Astrocyte (in vitro differentiated cells and primary cell): ENCODE results near the gene APMAP.

Experiments
- EZH2 ChIP-seq: IDR thresholded peaks from 2 replicates; pipeline ENCODE4 v1.6.1; 2012; ENCODE audit warnings: mild to moderate bottlenecking, low read length, inconsistent platforms; ENCODE audit not compliant: insufficient read depth
- TF ChIP-seq, protein P1 (sequence below): IDR thresholded peaks from 2 replicates; pipeline ENCODE4 v1.5.1; 2011; ENCODE audit warnings: low read depth, mild to moderate bottlenecking, inconsistent platforms, low read length, moderate library complexity; ENCODE audit not compliant: insufficient read depth

DNA sequence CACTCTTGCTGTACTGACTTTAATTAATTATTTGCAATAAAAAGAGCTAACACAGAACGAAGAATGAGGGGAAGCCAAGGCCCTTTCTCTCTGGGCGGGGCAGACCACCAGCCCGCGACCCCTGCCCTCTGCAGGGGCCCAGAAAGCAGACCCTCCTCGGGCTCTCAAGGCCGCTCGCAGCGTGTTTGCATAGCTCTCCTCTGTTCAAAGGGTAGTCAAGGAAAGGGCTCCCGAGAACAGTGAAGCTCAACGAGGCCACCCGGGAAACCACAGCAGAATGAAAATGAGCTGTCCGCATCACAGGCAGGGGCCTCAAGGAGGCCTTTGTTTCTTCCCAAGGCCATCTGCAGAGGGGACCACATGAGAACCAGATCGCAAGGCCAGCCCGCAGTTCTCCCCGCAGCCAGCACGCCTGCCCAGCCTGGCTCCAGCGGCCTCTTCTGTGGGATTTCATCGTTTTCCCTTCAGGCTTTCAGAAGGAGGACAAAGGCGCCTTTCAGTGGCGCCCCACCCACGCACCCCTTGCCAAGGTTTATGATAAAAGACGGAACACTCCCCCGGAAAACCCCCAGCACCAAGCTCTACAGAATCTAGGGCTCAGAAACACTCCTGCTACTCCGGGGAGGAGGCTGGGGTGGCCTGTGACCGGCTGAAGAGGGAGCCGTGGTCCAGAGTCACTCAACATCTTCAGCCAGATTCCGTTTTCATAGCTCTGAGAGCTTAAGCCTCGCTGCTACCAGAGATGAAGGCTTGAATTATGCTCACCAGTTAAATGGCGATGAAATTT is 40.1 kb upstream of the APMAP start:
- TF ChIP-seq EZH2 = no peak
- TF ChIP-seq, protein P1, sequence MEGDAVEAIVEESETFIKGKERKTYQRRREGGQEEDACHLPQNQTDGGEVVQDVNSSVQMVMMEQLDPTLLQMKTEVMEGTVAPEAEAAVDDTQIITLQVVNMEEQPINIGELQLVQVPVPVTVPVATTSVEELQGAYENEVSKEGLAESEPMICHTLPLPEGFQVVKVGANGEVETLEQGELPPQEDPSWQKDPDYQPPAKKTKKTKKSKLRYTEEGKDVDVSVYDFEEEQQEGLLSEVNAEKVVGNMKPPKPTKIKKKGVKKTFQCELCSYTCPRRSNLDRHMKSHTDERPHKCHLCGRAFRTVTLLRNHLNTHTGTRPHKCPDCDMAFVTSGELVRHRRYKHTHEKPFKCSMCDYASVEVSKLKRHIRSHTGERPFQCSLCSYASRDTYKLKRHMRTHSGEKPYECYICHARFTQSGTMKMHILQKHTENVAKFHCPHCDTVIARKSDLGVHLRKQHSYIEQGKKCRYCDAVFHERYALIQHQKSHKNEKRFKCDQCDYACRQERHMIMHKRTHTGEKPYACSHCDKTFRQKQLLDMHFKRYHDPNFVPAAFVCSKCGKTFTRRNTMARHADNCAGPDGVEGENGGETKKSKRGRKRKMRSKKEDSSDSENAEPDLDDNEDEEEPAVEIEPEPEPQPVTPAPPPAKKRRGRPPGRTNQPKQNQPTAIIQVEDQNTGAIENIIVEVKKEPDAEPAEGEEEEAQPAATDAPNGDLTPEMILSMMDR = no peak
